Activated CD8-positive, alpha-beta T cell treated with anti-CD3 and anti-CD28 coated beads for 36 hours (primary cell): Measurements from ENCODE around the gene CUL9. TPM values are rescaled to one million over a fixed set of nuclear protein-coding genes. Genes with fewer than 3 reads are reported as not detected.

Source experiments
- ATAC-seq: fragments of 200-7000 bp; cut with Tn5 transposase; one replicate; pipeline ENCODE4 v1.10.0; 2021; ENCODE audit warnings: mild to moderate bottlenecking, moderate library complexity
- CTCF ChIA-PET: fragments of 350-600 bp; sonication (Branson Sonifier 250); formaldehyde crosslinking; loops from one replicate; lab custom pipeline; 2021; ENCODE audit warnings: antibody characterized with exemption; lab: Charles Lee
- POLR2A ChIA-PET: fragments of 350-600 bp; sonication (Branson Sonifier 250); formaldehyde crosslinking; loops from one replicate; lab custom pipeline; 2021; ENCODE audit warnings: antibody characterized with exemption; lab: Charles Lee
- DNase-seq: peaks from one replicate; pipeline ENCODE4 v3.0.0-alpha.2; 2020
- H3K27ac Mint-ChIP-seq: one replicate; pipeline ENCODE4 v1.8.0; 2021; ENCODE audit warnings: mild to moderate bottlenecking, mixed read lengths
- H3K27me3 Mint-ChIP-seq: one replicate; pipeline ENCODE4 v1.8.0; 2021; ENCODE audit warnings: mixed read lengths
- H3K36me3 Mint-ChIP-seq: one replicate; pipeline ENCODE4 v1.8.0; 2021; ENCODE audit warnings: low read depth, mixed read lengths
- H3K4me1 Mint-ChIP-seq: one replicate; pipeline ENCODE4 v1.8.0; 2021; ENCODE audit warnings: low read depth, mixed read lengths
- H3K4me3 Mint-ChIP-seq: one replicate; pipeline ENCODE4 v1.8.0; 2021; ENCODE audit warnings: mild to moderate bottlenecking, moderate library complexity, mixed read lengths
- H3K9me3 Mint-ChIP-seq: one replicate; pipeline ENCODE4 v1.8.0; 2021; ENCODE audit warnings: mixed read lengths
- CTCF ChIP-seq: fragments of 200-600 bp; IDR thresholded peaks from one replicate; pipeline ENCODE4 v1.8.0; 2022; ENCODE audit warnings: antibody characterized with exemption, mild to moderate bottlenecking
- intact Hi-C: fragments of 100-400 bp; cut with micrococcal nuclease; formaldehyde crosslinking; loops from one replicate; pipeline ENCODE4 v1.10.0; 2022
- total RNA-seq, 2 experiments: library from RNA; stranded (reverse); gene quantifications; one replicate each; pipeline ENCODE4 v1.2.3, GENCODE V29; 2021

Gene CUL9
- total RNA-seq, 2 experiments from 2014 or later: 38.8 to 43.1 TPM

- DNase-seq: no peak
- Mint-ChIP-seq H3K27ac (no peak overlapping the region), H3K27me3 (no peaks in the 10 kb centered on the region), H3K36me3 (peaks cover 15% of the 10 kb centered on the region), H3K9me3 (no peaks in the 10 kb centered on the region), H3K4me1 (no peaks in the 10 kb centered on the region), H3K4me3 (no peak overlapping the region)
- intact Hi-C loops: no loop called here
- TF ChIP-seq CTCF: no peak
- ChIA-PET CTCF (no interaction called here), POLR2A (interaction anchor here (1.2 to 3.0 kb wide), 2 partner anchors 13 to 21 kb away, joined by 3 to 9 read pairs; no protein-coding TSS in a partner anchor)
- no peak for ATAC-seq
These were observed 20.5 kb downstream of the CUL9 start for GRCh38 chr6:43202451-43202850.

- Mint-ChIP-seq H3K36me3 (peaks cover 12% of the 10 kb centered on the region), H3K4me3 (no peak overlapping the region), H3K4me1 (no peaks in the 10 kb centered on the region), H3K27me3 (no peaks in the 10 kb centered on the region), H3K27ac (no peak overlapping the region), H3K9me3 (no peaks in the 10 kb centered on the region)
- CTCF ChIA-PET: no interaction called here
- POLR2A ChIA-PET: interaction anchor here (1.2 to 3.0 kb wide), 2 partner anchors 13 to 20 kb away, joined by 3 to 9 read pairs; no protein-coding TSS in a partner anchor
- ATAC-seq: no peak
- no peak for DNase-seq
- intact Hi-C loops: no loop called here
- no peak for TF ChIP-seq CTCF
These were observed 21.2 kb downstream of the CUL9 start for GRCh38 chr6:43203029-43203717.

- ATAC-seq (no peak), DNase-seq (no peak)
- Mint-ChIP-seq H3K27me3 (no peaks in the 10 kb centered on the region), H3K4me3 (no peak overlapping the region), H3K27ac (no peak overlapping the region), H3K4me1 (no peaks in the 10 kb centered on the region), H3K36me3 (peaks cover 12% of the 10 kb centered on the region), H3K9me3 (no peaks in the 10 kb centered on the region)
- CTCF ChIA-PET: interaction anchor here (1.3 kb wide), 1 partner anchor 18 kb away, joined by 3 read pairs; no protein-coding TSS in a partner anchor
- POLR2A ChIA-PET: interaction anchor here (1.2 to 3.0 kb wide), 2 partner anchors 12 to 20 kb away, joined by 3 to 9 read pairs; no protein-coding TSS in a partner anchor
- intact Hi-C loops: no loop called here
- no peak for TF ChIP-seq CTCF
These were observed 21.7 kb downstream of the CUL9 start for GRCh38 chr6:43203718-43204095.

- CTCF ChIA-PET: interaction anchor here (1.3 kb wide), 1 partner anchor 19 kb away, joined by 3 read pairs; no protein-coding TSS in a partner anchor
- no peak overlapping the region for H3K27ac Mint-ChIP-seq
- no peak for TF ChIP-seq CTCF
- no peaks in the 10 kb centered on the region for H3K27me3 Mint-ChIP-seq
- peaks cover 12% of the 10 kb centered on the region for H3K36me3 Mint-ChIP-seq
- H3K4me1 Mint-ChIP-seq: no peaks in the 10 kb centered on the region
- no peaks in the 10 kb centered on the region for H3K9me3 Mint-ChIP-seq
- POLR2A ChIA-PET: interaction anchor here (1.3 to 1.6 kb wide), 2 partner anchors 13 to 20 kb away, joined by 3 to 4 read pairs; no protein-coding TSS in a partner anchor
- ATAC-seq: no peak
- H3K4me3 Mint-ChIP-seq: no peak overlapping the region
- intact Hi-C loops: no loop called here
- DNase-seq: no peak
These were observed 22.5 kb downstream of the CUL9 start for GRCh38 chr6:43204271-43205105.
